ENCODE results near the gene NPAS3.

NPAS3 gene

DNA sequence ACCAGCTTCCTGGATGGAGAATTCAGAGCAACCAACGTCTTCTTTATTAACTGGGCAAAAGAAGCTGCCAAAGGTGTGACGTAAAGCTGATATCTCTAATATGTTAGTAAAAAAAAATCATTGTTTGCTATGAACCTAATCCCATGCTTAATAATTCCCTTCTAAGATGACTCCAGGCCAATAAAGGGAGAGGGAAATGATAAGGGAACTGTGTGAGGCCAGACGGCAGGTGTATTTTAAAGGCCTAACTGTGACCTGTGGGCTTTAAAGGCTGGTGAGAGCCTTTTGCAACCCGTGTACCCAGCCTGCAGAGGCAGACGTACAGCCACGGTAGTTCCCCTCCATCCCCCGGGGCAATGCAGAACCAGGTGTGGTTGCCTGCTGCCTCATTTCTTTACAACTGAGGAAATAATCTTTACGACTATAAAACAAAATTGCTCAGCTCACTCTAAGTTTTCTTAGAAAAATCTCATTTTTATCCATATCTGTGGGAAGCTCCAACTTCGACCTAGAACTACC is 641.6 kb downstream of the NPAS3 start:
- DNase-seq (ENCODE audit: low read depth, low spot score) = no peak

DNA sequence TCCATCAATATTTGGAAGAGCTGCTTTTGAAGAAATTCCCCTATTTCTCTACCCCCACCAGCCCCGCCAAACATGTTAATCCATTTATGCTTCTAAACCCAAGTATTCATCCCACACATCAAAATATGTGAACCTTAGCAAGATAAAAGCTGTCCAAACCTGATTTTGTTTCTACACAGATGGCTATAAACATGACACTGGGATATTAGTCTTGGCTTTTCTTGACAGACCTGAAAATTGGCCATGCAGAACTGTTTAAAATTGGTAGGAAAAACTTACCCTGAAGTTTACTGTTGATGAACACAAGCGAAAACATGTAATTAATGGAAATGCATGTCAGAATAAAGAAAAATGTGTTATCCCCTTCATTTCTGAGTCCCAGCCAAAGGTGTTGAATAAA is 642.2 kb downstream of the NPAS3 start:
- no peak for DNase-seq (ENCODE audit: low read depth, low spot score)

DNA sequence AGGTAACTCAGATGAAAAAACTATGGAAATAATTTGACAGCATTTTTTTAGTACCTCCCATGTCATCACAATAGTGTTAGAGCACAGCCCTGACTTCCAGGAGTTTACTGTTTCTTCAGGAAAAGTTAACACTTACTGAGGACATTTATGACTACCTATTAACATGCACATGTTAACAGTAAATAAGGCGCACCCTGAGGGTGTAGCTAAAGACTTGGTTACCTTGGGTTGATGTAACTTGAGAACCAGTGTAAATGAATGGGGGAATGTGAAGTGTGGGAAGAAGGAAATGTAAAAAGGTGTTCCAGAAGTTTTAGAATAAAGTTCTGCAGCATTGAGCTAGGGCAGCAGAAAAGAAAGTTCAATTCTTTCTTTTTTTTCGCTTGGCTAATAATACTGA is 646.0 kb downstream of the NPAS3 start:
- DNase-seq (ENCODE audit: low read depth, low spot score) = no peak

DNA sequence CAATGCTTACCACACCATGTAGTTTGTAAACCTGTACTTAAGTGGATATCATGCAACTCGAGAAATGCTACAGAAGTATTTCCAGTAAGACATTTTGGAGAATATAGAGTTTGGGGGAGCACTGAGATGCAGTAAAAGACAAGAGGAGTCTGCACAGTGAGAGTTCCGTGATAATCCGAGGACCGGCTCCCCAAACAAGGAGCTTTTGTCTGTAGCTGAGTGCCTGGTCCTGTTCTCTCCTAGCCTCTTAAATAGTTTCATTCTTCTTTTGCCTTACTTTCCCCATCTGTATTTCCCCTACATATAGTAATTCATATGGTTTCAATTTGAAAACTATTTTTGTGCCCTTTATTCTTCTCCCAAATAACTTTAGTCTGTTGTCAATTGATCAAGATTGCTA is 648.1 kb downstream of the NPAS3 start:
- DNase-seq (ENCODE audit: low read depth, low spot score) = no peak

DNA sequence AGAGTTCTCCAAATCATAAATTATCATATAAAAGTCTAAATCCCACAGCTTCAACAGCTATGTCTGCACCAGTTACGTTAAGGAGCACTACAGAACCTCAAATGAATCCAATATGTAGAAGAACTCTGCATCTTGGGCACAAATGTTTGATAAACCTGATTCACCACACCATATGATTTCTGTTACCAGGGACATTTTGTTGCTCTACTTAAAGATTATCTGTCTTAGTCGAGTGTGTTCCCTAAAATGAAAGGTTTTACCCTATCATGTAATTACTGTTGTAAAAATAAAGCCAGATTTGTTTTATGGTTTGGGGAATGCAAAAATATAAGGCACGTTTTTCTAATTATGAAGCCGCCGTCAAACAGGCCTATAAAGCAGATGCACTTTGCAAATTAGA is 649.1 kb downstream of the NPAS3 start:
- no peak for DNase-seq (ENCODE audit: low read depth, low spot score)

DNA sequence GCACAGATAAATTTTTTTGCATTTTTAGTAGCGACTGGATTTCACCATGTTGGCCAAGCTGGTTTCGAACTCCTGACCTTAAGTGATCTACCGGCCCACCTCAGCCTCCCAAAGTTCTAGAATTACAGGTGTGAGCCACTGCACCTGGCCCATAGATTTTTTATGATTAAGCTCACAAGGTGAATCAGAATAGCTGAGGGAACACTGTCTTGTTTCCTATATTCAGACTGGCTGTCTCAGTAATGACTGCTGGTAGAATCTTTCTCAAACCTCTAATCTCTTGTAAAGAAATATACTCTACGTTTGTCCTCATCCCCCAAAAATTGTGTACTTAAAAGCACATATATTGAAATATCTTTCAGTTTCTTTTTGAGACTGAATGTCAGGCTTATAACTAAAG is 650.1 kb downstream of the NPAS3 start:
- DNase-seq (ENCODE audit: low read depth, low spot score) = no peak

DNA sequence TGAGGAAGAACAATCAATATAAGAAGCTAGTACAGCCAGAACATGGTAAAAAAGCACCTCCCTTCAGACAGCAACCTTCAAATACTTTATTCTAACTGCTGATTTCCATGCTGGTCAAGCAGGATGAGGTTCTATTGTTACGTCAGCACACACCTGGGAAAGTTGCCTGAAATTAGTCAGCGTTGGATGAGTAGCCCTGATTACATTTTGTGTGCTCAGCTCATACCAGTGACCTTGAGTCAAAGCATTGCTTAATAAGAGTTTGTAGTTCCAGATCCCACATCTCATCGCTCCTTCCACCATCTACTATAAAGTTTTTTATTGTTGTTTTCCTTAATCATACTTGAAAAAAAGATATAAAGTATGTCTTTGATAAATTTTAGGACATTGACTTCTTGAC is 650.7 kb downstream of the NPAS3 start:
- no peak for DNase-seq (ENCODE audit: low read depth, low spot score)

DNA sequence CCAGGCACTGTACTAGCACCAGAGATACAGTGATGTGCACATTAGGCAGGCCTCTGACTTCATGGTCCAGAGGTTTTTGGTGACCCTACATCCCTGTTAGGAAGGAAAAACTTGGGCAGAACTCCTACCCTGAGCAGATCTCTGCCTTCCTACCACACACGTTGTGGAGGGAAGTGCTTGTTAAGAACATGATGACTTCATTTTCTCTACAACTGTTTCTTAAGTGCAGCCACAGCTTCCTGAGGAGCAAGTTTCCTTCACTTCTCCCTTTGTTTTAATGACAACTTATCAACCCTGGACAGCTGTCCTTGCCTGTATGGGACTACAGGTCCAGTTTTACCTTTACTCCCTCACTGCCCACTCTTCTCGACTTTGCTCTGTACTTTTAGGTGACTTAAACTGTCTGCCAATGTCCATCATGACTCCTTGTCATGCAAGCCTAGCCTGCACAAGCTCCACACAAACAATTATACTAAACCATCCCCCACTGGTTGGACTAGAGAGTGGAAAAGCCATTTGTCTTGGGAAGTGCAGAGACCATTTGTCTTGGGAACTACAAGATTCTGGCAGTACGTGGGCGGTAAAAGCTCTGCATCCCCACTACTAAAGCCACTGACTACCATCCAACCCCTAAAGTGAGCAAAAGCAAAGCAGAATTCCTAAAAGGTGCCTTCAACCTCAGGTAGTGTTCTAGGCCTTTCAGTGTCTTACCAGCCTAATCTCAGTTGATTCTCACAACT is 652.4 kb downstream of the NPAS3 start:
- no peak for DNase-seq (ENCODE audit: low read depth, low spot score)

DNA sequence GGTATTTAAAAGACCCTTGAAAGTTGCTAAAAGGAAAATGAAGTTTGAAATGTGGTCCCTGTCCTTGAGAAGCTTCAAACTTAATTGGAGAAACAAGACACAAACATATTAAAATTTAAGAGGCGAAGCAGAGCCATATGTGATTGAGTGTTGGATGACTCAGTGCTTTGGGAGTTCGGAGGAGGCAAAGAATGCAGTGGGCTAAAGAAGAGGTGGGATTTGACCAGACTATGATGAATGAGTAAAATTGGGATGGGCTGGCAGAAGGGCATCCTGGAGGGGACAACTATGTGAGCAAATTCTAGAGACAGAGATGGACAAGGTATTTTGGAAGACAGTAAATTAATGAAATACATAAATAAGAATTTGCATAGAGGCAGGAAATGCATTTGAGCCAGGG is 653.6 kb downstream of the NPAS3 start:
- DNase-seq (ENCODE audit: low read depth, low spot score) = no peak

DNA sequence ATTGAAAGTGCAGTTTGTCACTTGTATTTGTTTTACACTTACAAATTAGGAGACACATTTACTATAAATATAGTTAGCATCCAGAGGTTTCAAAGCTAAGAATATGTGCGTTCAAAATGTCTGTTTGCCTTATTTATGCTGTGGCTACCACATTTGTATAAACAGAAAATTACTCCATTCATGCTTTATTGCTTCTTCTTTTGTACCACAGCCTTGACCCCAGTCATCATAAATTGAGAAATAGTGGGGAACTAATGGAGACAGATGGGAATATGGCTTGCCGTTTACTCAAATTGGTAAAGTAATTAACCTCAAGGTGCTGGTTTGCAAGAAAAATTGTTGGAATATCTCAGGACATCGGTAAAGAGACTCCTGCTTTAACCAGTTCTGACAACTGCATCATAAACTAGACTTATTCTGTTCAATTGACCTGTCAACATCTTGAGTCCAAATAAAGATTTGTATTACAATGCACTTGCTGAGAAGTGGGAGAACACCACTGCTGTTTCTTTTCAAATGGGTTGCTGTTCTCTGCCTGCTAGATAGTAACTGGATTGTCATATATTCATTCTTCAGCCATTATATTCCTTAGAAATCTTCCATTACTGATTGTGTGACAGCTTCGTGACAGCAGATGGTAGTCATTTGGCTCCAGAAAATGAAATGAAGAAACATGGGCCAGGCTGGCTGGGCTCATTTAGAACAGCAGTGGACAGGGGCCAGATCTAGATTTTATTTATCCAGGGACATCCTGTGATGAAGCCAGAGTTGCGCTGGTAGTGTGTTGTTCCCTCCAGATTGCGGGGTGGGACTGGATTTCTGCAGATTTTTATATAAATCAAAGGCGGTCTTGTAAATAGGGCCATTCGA is 657.8 kb downstream of the NPAS3 start:
- DNase-seq (ENCODE audit: low read depth, low spot score) = no peak

DNA sequence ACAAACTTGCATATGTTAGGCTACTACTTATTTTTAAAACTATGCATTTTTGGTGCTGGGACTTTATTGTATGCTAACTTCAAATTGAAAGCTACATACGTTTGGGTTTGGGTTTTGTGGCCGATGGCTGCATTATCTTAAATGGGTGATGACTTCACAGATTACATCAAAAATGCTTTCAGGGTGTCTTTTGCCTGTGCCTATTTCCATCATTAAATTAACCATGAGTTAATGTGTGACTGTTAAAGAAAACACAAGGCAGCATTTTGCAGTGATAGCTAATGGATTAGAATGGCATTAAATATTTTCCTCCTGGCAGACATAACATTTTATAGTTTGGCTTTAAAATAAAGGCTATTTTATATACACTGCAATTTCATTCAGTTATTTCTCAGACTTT is 659.9 kb downstream of the NPAS3 start:
- DNase-seq (ENCODE audit: low read depth, low spot score) = no peak

DNA sequence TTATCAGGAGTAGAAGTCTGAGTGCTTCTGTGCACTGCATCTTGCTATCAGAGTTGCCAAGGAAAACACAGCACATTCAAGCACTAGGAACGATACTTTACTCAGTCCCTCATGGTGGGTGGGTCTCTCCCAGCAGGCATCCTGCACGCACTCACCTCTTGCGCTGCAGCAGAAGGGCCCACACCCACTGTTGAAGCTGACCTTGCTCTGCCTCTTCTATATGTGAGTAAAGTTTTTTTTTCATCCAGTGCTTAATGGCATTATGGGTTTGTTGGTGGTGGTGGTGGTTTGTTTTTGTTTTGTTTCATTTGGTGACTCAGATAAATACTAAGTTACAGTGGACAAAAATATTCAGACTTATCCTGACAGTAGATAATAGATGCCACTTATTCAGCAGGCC is 663.7 kb downstream of the NPAS3 start:
- DNase-seq (ENCODE audit: low read depth, low spot score) = peak; percentile 7

DNA sequence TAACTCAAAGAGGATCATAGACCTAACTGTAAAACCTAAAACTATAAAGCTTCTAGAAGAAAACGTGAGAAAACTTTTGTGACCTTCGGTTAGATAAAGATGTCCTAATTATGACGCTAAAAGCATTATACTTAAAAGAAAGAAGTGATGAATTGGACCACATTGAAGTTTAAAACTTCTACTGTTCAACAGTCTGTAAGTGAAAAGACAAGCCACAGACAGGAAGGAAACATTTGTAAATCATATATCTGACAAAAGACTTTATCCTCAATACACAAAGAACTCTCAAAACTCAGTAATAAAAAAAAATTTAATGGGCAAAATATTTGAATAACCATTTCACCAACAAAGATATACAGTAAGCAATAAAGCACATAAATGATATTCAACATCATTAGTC is 667.9 kb downstream of the NPAS3 start:
- DNase-seq (ENCODE audit: low read depth, low spot score) = no peak

DNA sequence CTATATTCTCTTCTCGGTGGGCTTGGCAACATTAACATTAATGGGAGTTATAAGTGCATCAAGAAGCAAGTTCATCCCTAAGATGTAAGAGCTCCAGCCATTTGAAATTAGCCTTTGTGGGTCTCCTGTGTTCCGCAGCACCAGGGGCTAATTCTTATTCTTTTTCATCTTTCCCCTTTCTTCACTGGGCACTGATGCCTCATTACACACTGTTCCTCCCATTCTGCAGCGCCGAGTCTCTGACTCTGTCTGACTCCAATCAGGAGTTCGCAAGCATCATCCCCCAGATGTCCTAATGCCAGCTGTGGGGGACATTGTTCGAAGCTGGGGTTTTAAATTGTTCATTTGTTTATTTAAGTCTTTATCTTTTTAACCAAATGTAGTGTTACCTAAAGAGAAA is 670.9 kb downstream of the NPAS3 start:
- no peak for DNase-seq (ENCODE audit: low read depth, low spot score)

DNA sequence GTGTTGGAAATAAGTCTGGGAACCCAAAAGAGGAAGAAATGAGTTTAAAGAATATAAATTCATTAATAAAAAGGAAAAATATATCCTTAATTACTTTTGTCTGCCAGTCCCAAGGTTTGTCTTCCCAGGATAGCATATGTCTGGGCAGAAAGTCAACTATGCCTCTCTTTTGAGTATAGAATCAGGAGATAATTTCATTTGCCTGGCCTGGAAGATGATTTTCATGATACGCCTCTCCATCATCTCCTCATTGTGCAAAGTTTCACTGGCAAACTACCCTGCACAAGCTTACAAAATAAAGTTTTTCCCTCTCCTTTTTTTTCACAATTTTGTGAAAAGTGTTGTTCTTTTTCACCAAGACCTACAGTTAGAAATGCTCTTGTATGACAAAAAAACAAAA is 671.4 kb downstream of the NPAS3 start:
- DNase-seq (ENCODE audit: low read depth, low spot score) = no peak

DNA sequence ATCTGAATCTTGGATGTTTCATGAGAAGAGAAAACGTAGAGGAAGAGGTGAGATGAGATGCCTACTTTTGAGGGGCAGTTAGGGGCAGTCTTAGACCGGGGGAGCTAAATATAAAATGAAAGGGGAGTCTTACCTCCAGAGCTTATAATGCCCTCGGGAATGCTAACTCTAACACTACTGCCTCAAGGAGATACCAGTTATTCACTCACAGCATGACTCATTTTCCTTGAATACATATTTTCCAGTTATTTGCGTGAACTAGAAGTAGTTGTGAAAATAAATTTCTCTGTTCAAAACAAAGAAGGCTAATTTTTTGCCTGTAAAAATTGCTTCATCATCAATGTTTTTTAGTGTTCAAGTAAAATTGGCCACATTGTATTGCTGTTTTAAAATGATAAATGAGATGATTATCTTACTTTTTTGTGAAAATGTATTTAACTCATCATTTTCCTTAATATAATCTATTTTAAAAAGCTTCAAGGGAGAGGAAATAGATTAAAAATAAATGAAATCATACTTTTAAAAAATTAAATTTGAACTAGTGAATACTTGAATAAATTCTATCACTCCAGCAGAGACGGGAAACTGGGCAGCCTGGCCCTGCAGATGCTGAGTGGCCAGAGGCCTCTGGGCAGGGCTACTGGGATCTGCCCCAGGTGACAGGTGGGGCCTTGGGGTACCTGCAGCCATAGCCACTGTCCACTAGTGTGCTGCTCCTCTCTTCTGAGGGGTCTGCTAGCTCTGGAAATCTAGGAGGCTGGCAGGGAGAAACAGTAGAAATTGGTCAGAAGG is 672.9 kb downstream of the NPAS3 start:
- DNase-seq (ENCODE audit: low read depth, low spot score) = no peak

DNA sequence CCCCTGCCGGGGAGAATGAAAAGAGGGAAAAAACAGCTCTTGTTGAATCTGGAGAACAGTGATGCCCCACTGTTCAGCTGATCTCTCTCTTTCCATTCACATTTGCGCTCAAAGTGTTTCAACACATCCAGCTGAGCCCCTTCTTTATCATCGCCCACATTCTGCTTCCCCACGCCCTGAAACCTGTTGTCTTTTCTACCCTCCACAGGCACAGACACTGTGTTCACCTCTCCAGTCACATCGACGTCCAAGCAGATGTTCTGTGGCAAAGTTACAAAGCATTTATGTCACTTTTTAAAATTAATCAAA is 673.5 kb downstream of the NPAS3 start:
- no peak for DNase-seq (ENCODE audit: low read depth, low spot score)

DNA sequence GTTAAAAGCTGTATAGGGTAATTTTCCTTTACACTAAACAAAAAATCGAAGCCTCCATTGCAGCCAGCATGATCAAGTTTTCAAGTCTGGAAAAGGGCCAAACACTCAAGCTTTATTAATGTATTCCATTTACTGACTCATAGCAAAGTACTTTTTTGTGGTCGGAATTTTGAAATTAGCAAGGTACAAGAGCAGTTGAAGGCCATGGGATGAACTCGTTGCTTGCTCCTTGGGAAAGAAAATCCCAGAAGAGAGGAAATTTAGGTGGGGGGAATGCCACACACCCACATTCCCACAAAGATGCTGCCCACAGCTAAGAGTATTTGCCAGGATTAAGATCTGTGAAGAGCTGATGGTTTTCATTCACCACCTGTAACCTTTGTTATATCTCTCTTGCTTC is 678.5 kb downstream of the NPAS3 start:
- DNase-seq (ENCODE audit: low read depth, low spot score) = no peak

DNA sequence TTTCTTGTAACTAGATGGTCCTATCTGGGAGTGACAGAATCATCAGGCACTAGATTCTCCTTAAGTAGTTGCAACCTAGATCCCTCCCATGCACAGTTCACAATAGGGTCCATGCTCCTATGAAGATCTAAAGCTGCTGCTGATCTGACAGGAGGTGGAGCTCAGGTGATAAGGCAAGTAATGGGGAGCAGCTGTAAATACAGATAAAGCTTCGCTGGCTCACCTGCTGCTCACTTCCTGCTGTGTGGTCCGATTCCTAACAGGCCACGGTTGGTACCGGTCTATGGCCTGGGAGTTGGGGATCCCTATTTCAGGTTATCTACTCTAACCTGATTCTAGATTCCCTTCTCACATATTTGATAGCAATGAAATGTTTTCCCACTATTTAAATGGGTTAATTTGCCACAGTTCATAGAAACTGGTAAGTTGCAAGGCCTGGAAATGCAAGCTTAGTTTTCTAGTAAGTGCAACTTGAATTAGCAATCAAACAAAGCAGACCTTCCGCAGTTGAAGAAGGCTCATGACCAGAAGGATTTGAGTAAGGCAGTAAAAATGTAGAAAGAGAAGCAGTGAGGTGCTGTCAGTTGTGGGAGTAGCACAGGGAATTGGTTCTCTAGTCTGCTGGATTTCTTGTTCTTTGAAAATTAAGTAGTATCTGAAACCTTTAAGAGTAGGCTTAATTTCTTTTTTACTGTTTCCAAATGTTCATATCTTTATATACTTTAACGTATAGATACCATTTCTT is 679.9 kb downstream of the NPAS3 start:
- no peak for DNase-seq (ENCODE audit: low read depth, low spot score)

DNA sequence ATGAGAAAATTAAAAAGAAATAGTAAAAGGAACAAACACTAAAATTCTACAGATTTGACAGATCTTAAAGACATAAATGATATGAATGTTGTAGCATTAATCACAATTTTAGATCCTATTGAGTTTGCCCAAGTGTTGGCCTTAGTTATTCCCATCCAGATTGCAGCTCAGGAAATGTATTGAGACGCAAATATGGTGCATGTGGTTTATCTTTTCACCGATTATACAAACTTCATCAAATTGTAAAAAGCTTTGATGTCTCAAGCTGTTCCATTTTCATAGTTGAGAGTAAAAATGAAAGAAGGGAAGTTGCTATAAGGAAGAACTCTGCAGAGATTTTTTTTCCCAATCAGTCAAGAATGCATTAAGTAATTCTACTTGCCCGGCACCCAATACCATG is 683.8 kb downstream of the NPAS3 start:
- no peak for DNase-seq (ENCODE audit: low read depth, low spot score)

DNA sequence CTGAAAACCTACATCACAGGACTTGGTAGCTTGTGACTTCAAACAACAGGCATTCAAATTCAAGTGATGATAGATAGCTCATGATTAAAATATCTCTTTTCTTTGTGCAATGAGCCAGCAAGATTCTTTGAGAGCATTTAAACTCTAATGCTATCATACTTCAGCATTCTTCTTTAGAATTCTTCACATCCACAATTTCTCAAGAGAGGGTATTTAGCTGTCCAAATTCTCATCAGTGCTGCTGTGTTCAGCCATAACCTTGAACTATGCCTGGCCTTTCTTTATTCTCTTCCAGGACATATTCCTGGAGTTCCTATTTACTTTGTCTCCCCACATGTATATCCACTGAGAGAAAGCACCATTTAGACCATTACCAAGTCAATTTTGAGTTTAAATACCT is 691.1 kb downstream of the NPAS3 start:
- no peak for DNase-seq (ENCODE audit: low read depth, low spot score)

DNA sequence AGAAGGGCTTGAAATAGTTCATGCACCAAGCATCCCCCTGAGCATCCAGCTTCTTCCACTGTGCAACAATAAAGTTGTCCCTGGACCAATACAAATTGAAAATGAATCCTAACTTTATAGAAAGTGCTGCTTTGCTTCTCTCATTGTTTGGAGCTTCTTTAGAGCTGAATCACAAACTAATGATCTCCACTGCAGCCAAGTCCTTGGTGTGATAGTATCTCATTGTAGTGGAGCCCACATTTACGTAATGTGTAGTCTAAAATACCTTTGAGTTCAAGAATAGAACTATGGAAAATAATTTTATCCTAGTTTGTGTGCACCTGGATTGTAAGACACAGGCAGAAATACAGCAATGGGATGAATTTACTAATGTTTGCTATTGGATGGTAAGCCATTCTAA is 692.3 kb downstream of the NPAS3 start:
- no peak for DNase-seq (ENCODE audit: low read depth, low spot score)

All from brain pericyte (primary cell).